ENCODE results near the gene BLTP3A.

GRCh38 chr6:34760108-34760507, 31.8 kb upstream of the BLTP3A start:
- no peak for TF ChIP-seq CTCF (CRISPR knock-in tag; IDR thresholded peaks at IDR 0.05)
- no peak for TF ChIP-seq ATF2 (CRISPR knock-in tag; IDR thresholded peaks at IDR 0.05)
- no peak for TF ChIP-seq ELF1 (CRISPR knock-in tag; IDR thresholded peaks at IDR 0.05)
- TF ChIP-seq POLR2A (IDR thresholded peaks at IDR 0.05; ENCODE audit: insufficient read depth in 1 of 2, low read depth in 2 of 2, low read length in 2 of 2): no peak
- TF ChIP-seq TCF12 (IDR thresholded peaks at IDR 0.05): no peak
- TF ChIP-seq TCF12 (CRISPR knock-in tag; IDR thresholded peaks at IDR 0.05): no peak

Data from HepG2 (cell line).